Activated CD8-positive, alpha-beta T cell treated with anti-CD3 and anti-CD28 coated beads for 36 hours (primary cell): ENCODE data around the gene PADI6. TPM values are rescaled to one million over a fixed set of nuclear protein-coding genes. Genes with fewer than 3 reads are reported as not detected.
"Not testable (repeated sequence)": the region's sequence is repeated elsewhere in the genome, so short reads cannot be mapped to it uniquely, and the experiment has no call there.

Source experiments
- ATAC-seq: fragments of 200-7000 bp; cut with Tn5 transposase; one replicate; pipeline ENCODE4 v1.10.0; 2021; ENCODE audit warnings: mild to moderate bottlenecking, moderate library complexity
- CTCF ChIA-PET: fragments of 350-600 bp; sonication (Branson Sonifier 250); formaldehyde crosslinking; loops from one replicate; lab custom pipeline; 2021; ENCODE audit warnings: antibody characterized with exemption; lab: Charles Lee
- POLR2A ChIA-PET: fragments of 350-600 bp; sonication (Branson Sonifier 250); formaldehyde crosslinking; loops from one replicate; lab custom pipeline; 2021; ENCODE audit warnings: antibody characterized with exemption; lab: Charles Lee
- DNase-seq: peaks from one replicate; pipeline ENCODE4 v3.0.0-alpha.2; 2020
- H3K27ac Mint-ChIP-seq: one replicate; pipeline ENCODE4 v1.8.0; 2021; ENCODE audit warnings: mild to moderate bottlenecking, mixed read lengths
- H3K27me3 Mint-ChIP-seq: one replicate; pipeline ENCODE4 v1.8.0; 2021; ENCODE audit warnings: mixed read lengths
- H3K36me3 Mint-ChIP-seq: one replicate; pipeline ENCODE4 v1.8.0; 2021; ENCODE audit warnings: low read depth, mixed read lengths
- H3K4me1 Mint-ChIP-seq: one replicate; pipeline ENCODE4 v1.8.0; 2021; ENCODE audit warnings: low read depth, mixed read lengths
- H3K4me3 Mint-ChIP-seq: one replicate; pipeline ENCODE4 v1.8.0; 2021; ENCODE audit warnings: mild to moderate bottlenecking, moderate library complexity, mixed read lengths
- H3K9me3 Mint-ChIP-seq: one replicate; pipeline ENCODE4 v1.8.0; 2021; ENCODE audit warnings: mixed read lengths
- intact Hi-C: fragments of 100-400 bp; cut with micrococcal nuclease; formaldehyde crosslinking; loops from one replicate; pipeline ENCODE4 v1.10.0; 2022
- total RNA-seq, 2 experiments: library from RNA; stranded (reverse); gene quantifications; one replicate each; pipeline ENCODE4 v1.2.3, GENCODE V29; 2021
- TF ChIP-seq, protein P1 (sequence below): fragments of 200-600 bp; IDR thresholded peaks from one replicate; pipeline ENCODE4 v1.8.0; 2022; ENCODE audit warnings: antibody characterized with exemption, mild to moderate bottlenecking

PADI6 gene
- total RNA-seq, 2 experiments from 2014 or later: not detected

DNA sequence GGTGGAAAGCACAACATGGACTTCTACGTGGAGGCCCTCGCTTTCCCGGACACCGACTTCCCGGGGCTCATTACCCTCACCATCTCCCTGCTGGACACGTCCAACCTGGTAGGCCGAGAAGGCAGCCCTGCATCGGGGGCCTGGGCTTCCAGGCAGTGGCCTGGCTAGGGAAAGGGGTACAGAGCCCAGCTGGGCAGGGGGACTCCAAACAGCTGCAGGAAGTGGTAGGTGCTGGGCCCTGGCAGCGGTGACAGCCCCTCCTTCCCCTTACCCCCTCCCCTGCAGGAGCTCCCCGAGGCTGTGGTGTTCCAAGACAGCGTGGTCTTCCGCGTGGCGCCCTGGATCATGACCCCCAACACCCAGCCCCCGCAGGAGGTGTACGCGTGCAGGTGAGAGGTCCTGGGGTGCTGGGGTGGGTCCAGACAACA is 30.0 kb upstream of the PADI6 start:
- Mint-ChIP-seq H3K27ac (no peak overlapping the region), H3K27me3 (peaks cover 1% of the 10 kb centered on the region), H3K4me1 (no peaks in the 10 kb centered on the region), H3K4me3 (no peak overlapping the region), H3K36me3 (no peaks in the 10 kb centered on the region), H3K9me3 (peaks cover 5% of the 10 kb centered on the region)
- TF ChIP-seq, protein P1, sequence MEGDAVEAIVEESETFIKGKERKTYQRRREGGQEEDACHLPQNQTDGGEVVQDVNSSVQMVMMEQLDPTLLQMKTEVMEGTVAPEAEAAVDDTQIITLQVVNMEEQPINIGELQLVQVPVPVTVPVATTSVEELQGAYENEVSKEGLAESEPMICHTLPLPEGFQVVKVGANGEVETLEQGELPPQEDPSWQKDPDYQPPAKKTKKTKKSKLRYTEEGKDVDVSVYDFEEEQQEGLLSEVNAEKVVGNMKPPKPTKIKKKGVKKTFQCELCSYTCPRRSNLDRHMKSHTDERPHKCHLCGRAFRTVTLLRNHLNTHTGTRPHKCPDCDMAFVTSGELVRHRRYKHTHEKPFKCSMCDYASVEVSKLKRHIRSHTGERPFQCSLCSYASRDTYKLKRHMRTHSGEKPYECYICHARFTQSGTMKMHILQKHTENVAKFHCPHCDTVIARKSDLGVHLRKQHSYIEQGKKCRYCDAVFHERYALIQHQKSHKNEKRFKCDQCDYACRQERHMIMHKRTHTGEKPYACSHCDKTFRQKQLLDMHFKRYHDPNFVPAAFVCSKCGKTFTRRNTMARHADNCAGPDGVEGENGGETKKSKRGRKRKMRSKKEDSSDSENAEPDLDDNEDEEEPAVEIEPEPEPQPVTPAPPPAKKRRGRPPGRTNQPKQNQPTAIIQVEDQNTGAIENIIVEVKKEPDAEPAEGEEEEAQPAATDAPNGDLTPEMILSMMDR: no peak
- intact Hi-C loops: no loop called here
- ChIA-PET CTCF (no interaction called here), POLR2A (no interaction called here)
- no peak for DNase-seq
- no peak for ATAC-seq

DNA sequence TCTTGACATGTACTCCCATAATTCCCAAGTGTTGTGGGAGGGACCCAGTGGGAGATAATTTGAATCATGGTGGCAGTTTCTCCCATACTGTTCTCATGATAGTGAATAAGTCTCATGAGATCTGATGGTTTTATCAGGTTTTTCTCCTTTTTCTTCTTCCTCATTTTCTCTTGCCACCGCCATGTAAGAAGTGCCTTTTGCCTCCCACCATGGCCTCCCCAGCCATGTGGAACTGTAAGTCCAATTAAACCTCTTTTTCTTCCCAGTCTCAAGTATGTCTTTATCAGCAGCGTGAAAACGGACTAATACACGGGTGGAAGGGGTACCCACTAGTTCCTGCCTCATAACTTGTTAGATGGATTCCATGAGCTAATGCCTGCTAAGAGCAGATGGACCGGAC is 26.5 kb upstream of the PADI6 start:
- H3K4me1 Mint-ChIP-seq, H3K36me3 Mint-ChIP-seq, ATAC-seq, H3K27me3 Mint-ChIP-seq, CTCF ChIA-PET, H3K4me3 Mint-ChIP-seq, DNase-seq, intact Hi-C loops, H3K9me3 Mint-ChIP-seq, H3K27ac Mint-ChIP-seq, POLR2A ChIA-PET: not testable (repeated sequence)

DNA sequence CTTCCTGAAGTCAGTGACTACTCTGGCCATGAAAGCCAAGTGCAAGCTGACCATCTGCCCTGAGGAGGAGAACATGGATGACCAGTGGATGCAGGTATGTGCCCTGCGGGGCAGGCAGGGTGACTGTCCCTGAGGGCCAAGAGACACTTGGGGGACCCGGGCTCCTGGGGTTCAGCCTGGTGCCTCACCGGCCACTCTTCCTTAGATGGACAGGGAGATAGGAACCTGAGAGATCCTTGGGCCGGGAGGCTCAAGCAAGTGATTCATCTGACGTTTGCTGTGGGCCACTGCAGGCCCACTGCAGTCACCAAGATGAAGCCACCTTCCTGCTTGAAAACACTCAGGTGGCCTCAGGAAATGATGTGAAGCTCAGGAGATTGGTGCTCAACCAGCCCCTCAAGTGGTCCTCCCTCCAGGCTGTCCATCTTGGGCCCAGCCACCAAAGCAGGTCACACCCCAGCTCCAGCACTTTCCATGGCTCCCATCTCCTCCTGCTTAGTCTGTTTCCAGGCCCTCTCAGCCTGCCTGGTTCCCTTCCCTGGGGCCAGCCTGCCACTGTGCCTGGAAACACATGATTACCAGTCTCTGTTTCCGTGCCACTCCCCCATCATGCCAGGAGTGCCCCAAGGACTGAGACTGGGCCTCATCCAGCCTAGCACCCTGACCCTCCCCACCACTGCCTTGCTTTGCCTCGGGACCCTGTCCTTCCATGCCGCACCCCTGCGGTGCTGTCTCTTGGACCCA is 25.8 kb upstream of the PADI6 start:
- H3K36me3 Mint-ChIP-seq: no peaks in the 10 kb centered on the region
- peaks cover 1% of the 10 kb centered on the region for H3K27me3 Mint-ChIP-seq
- POLR2A ChIA-PET: no interaction called here
- peaks cover 5% of the 10 kb centered on the region for H3K9me3 Mint-ChIP-seq
- no peak for DNase-seq
- intact Hi-C loops: no loop called here
- H3K27ac Mint-ChIP-seq: no peak overlapping the region
- ATAC-seq: no peak
- no peak overlapping the region for H3K4me3 Mint-ChIP-seq
- H3K4me1 Mint-ChIP-seq: no peaks in the 10 kb centered on the region
- TF ChIP-seq, protein P1: no peak
- CTCF ChIA-PET: no interaction called here

DNA sequence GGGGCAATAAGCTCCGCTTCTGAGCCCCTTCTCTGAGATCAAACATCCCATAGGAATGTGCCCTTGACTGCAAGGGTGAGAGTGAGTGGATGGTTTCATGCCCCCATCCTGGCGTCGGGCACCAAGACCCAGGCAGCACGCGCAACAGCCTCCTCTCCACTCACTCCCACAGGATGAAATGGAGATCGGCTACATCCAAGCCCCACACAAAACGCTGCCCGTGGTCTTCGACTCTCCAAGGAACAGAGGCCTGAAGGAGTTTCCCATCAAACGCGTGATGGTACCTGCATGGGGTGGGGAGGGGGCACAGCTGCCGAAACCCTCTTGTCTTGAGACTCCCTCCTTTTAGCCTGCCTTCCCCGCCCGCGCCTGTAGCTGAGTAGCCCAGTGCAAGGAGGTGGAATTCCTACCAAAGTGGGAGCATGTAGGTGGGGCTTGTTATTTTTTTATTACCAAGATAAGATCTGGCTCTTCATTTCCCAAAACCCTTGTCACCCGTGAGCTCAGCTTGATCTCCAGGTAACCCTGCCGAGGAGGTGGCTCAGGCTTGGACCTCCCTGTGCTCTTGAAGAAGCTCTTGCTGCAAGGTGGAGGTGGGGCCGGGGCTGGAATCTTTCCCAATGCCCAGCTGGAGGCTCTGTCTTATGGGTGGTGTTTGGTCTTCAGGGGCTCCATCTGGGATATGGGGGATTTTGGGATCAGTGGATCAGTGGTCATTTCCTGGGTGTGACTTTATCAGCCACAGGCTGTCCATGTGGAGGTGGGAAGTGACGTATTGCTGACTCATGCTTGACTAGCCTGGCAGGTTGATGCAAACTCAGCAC is 24.0 kb upstream of the PADI6 start:
- ATAC-seq (no peak), DNase-seq (no peak)
- Mint-ChIP-seq H3K36me3 (no peaks in the 10 kb centered on the region), H3K27ac (no peak overlapping the region), H3K4me3 (no peak overlapping the region), H3K4me1 (no peaks in the 10 kb centered on the region), H3K27me3 (peaks cover 1% of the 10 kb centered on the region), H3K9me3 (peaks cover 5% of the 10 kb centered on the region)
- CTCF ChIA-PET: no interaction called here
- TF ChIP-seq, protein P1: no peak
- POLR2A ChIA-PET: no interaction called here
- intact Hi-C loops: no loop called here

DNA sequence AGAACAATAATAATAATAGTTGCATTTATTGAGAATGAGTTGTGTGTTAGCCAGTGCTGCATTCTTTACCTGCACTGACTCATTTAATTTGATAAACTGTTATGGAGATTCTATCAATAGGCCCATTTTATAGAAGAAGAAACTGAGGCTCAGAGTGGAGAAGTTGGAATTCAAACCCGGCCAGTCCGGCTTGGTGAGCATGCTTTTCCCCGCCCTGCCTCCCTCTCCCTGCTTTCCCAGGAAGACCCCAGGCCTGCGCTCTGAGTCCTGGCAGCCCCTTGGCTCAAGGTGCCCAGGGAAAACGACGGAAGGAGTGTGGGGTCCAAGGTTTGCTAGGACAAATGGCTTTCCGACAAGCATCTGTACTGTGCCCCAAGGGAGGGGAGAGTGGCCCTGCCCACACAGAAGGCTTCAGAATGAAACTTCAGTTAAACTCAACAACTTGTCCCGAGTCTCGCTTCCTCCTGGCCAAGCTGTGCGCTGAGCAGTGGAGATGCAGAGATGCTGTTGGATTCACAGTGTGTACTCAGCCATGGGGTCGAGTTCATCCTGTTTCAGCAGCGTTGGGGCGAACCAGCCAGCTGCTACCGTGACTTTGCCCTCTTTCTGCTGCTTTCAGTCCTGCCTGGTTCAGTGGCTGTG is 23.3 kb upstream of the PADI6 start:
- DNase-seq (no peak), ATAC-seq (no peak)
- Mint-ChIP-seq H3K27me3 (peaks cover 1% of the 10 kb centered on the region), H3K9me3 (peaks cover 4% of the 10 kb centered on the region), H3K4me1 (no peaks in the 10 kb centered on the region), H3K27ac (no peak overlapping the region), H3K36me3 (no peaks in the 10 kb centered on the region), H3K4me3 (no peak overlapping the region)
- intact Hi-C loops: no loop called here
- TF ChIP-seq, protein P1: no peak
- ChIA-PET CTCF (no interaction called here), POLR2A (no interaction called here)
